RWPE1 (cell line): Measurements from ENCODE around the gene NKX2-1.

Experiments
- CTCF ChIA-PET: fragments of 350-600 bp; sonication (Branson Sonifier 250); formaldehyde crosslinking; extraction: SDS; loops from one replicate; lab custom pipeline; 2021; lab: Yijun Ruan, JAX
- POLR2A ChIA-PET: fragments of 400-600 bp; formaldehyde crosslinking; extraction: SDS; loops from one replicate; lab custom pipeline; 2020; ENCODE audit warnings: antibody characterized with exemption; ENCODE audit not compliant: low non-redundant PET; lab: Yijun Ruan, JAX
- DNase-seq: peaks from one replicate; pipeline ENCODE4 v3.0.0; 2012; ENCODE audit warnings: low spot score
- H3K27ac ChIP-seq: fragments of 450-650 bp; 2 replicates; pipeline ENCODE4 v1.5.1; 2017
- TF ChIP-seq, protein P1 (sequence below): fragments of 450-650 bp; conservative IDR thresholded peaks from 2 replicates; pipeline ENCODE4 v1.5.1; 2017; ENCODE audit warnings: low read depth, mild to moderate bottlenecking

Gene NKX2-1

DNA sequence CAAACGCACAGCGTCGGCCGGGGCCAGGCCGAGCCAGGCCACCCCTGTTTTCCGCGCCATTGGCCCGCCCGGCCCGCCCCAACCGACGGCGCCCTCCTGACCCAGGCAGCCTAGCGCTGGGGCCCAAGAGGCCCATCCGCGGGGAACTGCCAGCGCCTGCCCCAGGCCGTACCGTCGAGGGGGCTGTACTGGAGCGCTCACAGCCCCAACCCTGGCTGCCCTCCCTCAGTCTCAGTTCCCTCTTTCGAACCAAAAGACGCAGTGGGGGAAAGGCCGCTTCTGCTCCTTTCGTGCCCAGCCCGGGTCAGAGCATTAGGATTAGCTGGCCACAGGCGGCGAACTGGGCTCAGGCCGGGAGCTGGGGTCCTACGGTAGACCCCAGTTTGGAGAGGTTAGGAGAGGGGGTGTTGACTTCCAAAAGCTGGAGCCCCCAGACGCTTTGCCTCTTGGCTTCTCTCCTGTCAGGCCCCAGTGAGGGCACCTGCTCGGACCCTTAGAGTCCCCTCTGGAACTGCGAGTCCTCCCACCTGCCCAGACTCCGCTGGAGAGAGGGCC lies 1.9 kb downstream of the NKX2-1 start:
- DNase-seq = no peak
- TF ChIP-seq, protein P1, sequence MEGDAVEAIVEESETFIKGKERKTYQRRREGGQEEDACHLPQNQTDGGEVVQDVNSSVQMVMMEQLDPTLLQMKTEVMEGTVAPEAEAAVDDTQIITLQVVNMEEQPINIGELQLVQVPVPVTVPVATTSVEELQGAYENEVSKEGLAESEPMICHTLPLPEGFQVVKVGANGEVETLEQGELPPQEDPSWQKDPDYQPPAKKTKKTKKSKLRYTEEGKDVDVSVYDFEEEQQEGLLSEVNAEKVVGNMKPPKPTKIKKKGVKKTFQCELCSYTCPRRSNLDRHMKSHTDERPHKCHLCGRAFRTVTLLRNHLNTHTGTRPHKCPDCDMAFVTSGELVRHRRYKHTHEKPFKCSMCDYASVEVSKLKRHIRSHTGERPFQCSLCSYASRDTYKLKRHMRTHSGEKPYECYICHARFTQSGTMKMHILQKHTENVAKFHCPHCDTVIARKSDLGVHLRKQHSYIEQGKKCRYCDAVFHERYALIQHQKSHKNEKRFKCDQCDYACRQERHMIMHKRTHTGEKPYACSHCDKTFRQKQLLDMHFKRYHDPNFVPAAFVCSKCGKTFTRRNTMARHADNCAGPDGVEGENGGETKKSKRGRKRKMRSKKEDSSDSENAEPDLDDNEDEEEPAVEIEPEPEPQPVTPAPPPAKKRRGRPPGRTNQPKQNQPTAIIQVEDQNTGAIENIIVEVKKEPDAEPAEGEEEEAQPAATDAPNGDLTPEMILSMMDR = no peak
- CTCF ChIA-PET = interaction anchor here (0.8 kb wide), 1 partner anchor 9 kb away, joined by 3 read pairs; no protein-coding TSS in a partner anchor
- POLR2A ChIA-PET = no interaction called here
- H3K27ac ChIP-seq = no peak overlapping the region

DNA sequence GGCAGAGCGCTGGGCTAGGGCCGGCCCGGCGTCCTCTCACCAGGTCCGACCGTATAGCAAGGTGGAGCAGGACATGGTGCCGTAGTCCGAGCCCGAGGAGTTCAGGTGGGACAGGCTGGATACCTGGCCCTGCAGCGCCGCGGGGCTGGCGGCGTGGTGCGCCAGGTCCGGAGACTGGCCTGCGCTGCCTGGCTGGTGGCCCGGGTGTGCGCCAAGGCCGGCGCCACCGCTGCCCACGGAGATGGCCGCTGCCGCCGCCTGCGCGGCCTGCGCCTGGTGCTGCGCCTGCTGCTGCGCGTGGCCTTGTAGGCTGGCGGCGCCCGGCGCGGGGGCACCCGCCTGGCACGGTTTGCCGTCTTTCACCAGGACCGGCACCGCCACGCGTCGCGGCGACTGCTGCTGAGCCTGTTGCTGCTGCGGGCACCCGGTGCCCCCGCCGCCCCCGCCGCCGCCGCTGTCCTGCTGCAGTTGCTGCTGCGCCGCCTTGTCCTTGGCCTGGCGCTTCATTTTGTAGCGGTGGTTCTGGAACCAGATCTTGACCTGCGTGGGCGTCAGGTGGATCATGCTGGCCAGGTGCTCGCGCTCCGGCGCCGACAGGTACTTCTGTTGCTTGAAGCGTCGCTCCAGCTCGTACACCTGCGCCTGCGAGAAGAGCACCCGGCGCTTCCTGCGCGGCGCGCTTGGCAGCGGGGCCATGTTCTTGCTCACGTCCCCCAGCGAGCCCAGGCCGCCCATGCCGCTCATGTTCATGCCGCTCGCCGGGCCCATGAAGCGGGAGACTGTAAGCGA lies 2.6 kb downstream of the NKX2-1 start:
- CTCF ChIA-PET = interaction anchor here (1.7 kb wide), 1 partner anchor 8 kb away, joined by 5 read pairs; no protein-coding TSS in a partner anchor
- no peak overlapping the region for H3K27ac ChIP-seq
- DNase-seq = no peak
- POLR2A ChIA-PET = no interaction called here
- TF ChIP-seq, protein P1 = no peak

DNA sequence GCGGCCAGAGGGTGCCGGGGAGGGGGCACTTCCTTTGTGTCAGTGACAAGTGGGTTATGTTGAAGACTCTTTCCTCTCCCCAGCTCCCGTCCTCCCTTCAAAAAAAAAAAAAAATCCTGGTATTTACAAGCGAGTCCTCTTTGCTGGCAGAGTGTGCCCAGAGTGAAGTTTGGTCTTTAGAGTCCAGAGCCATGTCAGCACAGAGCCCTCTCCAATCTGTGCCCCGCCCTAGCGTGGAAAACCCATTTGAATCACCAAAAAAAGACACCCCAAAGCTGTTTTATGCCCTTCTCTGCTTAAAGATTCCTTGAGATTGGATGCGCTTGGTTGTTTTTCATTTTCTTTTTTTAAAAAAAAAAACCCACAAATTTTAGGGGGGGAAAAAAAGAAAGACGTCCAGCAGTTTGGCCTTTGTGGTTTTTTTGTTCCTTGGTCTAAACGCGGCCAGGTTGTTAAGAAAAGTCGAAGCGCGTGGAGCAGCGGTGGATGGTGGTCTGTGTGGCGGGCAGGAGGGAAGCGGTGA lies 3.3 kb downstream of the NKX2-1 start:
- POLR2A ChIA-PET = no interaction called here
- CTCF ChIA-PET = interaction anchor here (1.7 kb wide), 1 partner anchor 9 kb away, joined by 5 read pairs; no protein-coding TSS in a partner anchor
- no peak for DNase-seq
- no peak overlapping the region for H3K27ac ChIP-seq
- TF ChIP-seq, protein P1 = no peak

DNA sequence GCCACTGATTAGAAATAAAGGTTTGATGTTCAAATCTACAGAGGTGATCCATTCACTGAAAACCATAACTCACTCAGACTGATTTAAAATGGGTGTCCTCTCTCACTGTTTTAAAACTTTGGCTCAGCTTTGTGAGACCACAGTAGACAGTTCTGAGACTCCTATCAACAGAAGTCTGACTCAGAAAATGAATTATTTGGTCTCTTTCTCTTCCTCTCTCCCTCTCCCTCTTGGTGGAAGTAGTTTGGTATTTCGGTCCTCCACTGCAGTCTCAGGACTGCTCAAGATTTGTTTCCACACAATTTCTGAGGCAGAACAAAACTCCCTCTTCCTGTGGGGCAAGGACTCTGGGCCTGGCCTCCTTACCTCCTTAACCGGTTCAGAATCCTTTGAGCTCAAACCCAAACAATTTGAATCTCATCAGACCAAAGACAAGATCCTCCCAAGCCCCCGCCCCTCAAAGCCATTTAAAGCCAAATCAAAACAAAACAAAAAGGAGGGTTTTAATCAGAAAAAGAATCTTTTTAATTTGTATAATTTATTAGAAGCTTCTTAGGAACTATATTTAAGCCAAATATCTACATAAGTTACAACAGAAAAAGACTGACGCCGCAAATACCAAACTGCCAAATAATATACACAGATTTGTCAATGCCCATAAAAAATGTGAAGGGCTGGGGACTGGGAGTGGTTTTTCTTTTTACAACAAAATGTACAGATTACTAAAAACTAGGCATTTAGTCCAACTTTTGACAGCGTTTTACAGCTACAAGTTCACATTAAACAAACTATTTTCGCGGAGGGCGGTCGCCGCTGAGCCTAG lies 3.9 kb downstream of the NKX2-1 start:
- TF ChIP-seq, protein P1 = no peak
- DNase-seq = no peak
- ChIA-PET POLR2A (no interaction called here), CTCF (interaction anchor here (0.6 to 1.7 kb wide), 3 partner anchors 10 to 22 kb away, joined by 3 to 5 read pairs (median 5); no protein-coding TSS in a partner anchor)
- H3K27ac ChIP-seq = no peak overlapping the region

DNA sequence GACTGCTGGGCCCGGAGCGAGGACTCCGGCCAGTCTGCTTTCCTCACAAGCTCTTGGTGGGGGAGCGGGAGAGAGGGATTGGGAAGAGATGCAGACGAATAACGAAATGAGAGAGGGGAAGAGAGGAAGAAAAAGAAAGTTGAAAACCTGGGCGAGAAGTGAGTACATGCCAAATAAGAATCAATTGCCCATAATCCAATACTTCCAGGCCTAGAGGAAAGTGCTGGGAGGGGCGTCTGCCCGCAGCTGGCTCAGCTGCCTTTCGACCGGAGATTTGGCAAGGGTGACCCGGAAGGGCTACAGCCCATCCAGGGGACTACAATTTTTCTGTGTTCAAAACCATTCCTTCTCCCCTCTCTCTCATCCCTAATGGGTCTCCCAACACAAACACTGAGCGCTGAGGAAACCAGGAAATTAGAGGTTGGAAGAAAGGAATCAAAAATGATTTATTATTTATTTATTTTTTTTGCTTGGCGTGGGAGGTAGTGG lies 4.9 kb downstream of the NKX2-1 start:
- TF ChIP-seq, protein P1 = no peak
- ChIA-PET CTCF (interaction anchor here (2.1 kb wide), 1 partner anchor 10 kb away, joined by 6 read pairs; no protein-coding TSS in a partner anchor), POLR2A (no interaction called here)
- no peak for DNase-seq
- H3K27ac ChIP-seq = no peak overlapping the region
